ENCODE results near the gene DEFB131B. TPM values are rescaled to one million over a fixed set of nuclear protein-coding genes. Genes with fewer than 3 reads are reported as not detected.

DEFB131B gene
- total RNA-seq, 2 donors from 2014 or later = not detected

GRCh38 chr11:71917646-71918140 lies 39.4 kb downstream of the DEFB131B start:
- peaks cover 23% of the 10 kb centered on the region for H3K4me1 Mint-ChIP-seq (ENCODE audit: low read depth)
- H3K4me3 Mint-ChIP-seq = no peak overlapping the region
- peaks cover 12 to 35% of the 10 kb centered on the region in 2 donors for H3K36me3 Mint-ChIP-seq (ENCODE audit: insufficient read depth in 2 of 2)
- H3K27me3 Mint-ChIP-seq (ENCODE audit: low read depth) = no peaks in the 10 kb centered on the region
- H3K27ac Mint-ChIP-seq = no peak overlapping the region
- no peak for ATAC-seq (replicated peaks in 1 of 2)
- DNase-seq = no peak
- no peaks in the 10 kb centered on the region for H3K9me3 Mint-ChIP-seq

- Mint-ChIP-seq H3K9me3 (no peaks in the 10 kb centered on the region), H3K4me1 (ENCODE audit: low read depth) (peaks cover 46% of the 10 kb centered on the region), H3K36me3 (ENCODE audit: insufficient read depth in 2 of 2) (peaks cover 11 to 14% of the 10 kb centered on the region in 2 donors), H3K27ac (peak within 1 kb of the TSS; percentile 100), H3K4me3 (peak within 1 kb of the TSS; percentile 99), H3K27me3 (ENCODE audit: low read depth) (no peaks in the 10 kb centered on the region)
- DNase-seq (peak; percentile 70 to 85), ATAC-seq (replicated peaks in 1 of 2) (peak; percentile 83 to 84)
Measured at GRCh38 chr11:71927820-71928736, 49.8 kb downstream of the DEFB131B start, which contains the start of gene XNDC1N. TSS of gene XNDC1N (minus strand) at chr11:71928594. CDS start at chr11:71923353, 5,241 bp downstream.

- peak within 1 kb of the TSS; percentile 100 for H3K27ac Mint-ChIP-seq
- ATAC-seq (replicated peaks in 1 of 2) = peak; percentile 92
- no peaks in the 10 kb centered on the region for H3K27me3 Mint-ChIP-seq (ENCODE audit: low read depth)
- H3K9me3 Mint-ChIP-seq = no peaks in the 10 kb centered on the region
- DNase-seq = peak; percentile 98 to 99
- peaks cover 11 to 14% of the 10 kb centered on the region in 2 donors for H3K36me3 Mint-ChIP-seq (ENCODE audit: insufficient read depth in 2 of 2)
- peak within 1 kb of the TSS; percentile 99 for H3K4me3 Mint-ChIP-seq
- H3K4me1 Mint-ChIP-seq (ENCODE audit: low read depth) = peaks cover 50% of the 10 kb centered on the region
Measured at GRCh38 chr11:71928737-71929443, 50.6 kb downstream of the DEFB131B start, which contains the start of gene RNF121. TSS of gene RNF121 (plus strand) at chr11:71929046. CDS start at chr11:71929062, 16 bp downstream.

- Mint-ChIP-seq H3K9me3 (no peaks in the 10 kb centered on the region), H3K4me3 (peak overlapping the region; percentile 99), H3K27me3 (ENCODE audit: low read depth) (no peaks in the 10 kb centered on the region), H3K4me1 (ENCODE audit: low read depth) (peaks cover 56% of the 10 kb centered on the region), H3K27ac (peak overlapping the region; percentile 100), H3K36me3 (ENCODE audit: insufficient read depth in 2 of 2) (peaks cover 11 to 14% of the 10 kb centered on the region in 2 donors)
- ATAC-seq (replicated peaks in 1 of 2) = no peak
- no peak for DNase-seq
Measured at GRCh38 chr11:71929491-71929890, 51.2 kb downstream of the DEFB131B start.

- Mint-ChIP-seq H3K36me3 (ENCODE audit: insufficient read depth in 2 of 2) (peaks cover 7 to 10% of the 10 kb centered on the region in 2 donors), H3K9me3 (no peaks in the 10 kb centered on the region)
- no peak for DNase-seq
Measured at GRCh38 chr11:71930556-71931244, 52.4 kb downstream of the DEFB131B start.

GRCh38 chr11:71931245-71931602 lies 53.0 kb downstream of the DEFB131B start:
- peaks cover 60% of the 10 kb centered on the region for H3K4me1 Mint-ChIP-seq (ENCODE audit: low read depth)
- H3K27me3 Mint-ChIP-seq (ENCODE audit: low read depth) = no peaks in the 10 kb centered on the region
- no peak for DNase-seq
- peak overlapping the region; percentile 100 for H3K27ac Mint-ChIP-seq
- no peaks in the 10 kb centered on the region for H3K9me3 Mint-ChIP-seq
- peak overlapping the region; percentile 99 for H3K4me3 Mint-ChIP-seq
- peaks cover 6 to 9% of the 10 kb centered on the region in 2 donors for H3K36me3 Mint-ChIP-seq (ENCODE audit: insufficient read depth in 2 of 2)
- ATAC-seq (replicated peaks in 1 of 2) = no peak

More at GRCh38 chr11:71930556-71931244, 52.4 kb downstream of the DEFB131B start:
- H3K27ac Mint-ChIP-seq = peak overlapping the region; percentile 100
- ATAC-seq (replicated peaks in 1 of 2) = no peak
- H3K27me3 Mint-ChIP-seq (ENCODE audit: low read depth) = no peaks in the 10 kb centered on the region
- H3K4me1 Mint-ChIP-seq (ENCODE audit: low read depth) = peaks cover 60% of the 10 kb centered on the region
- H3K4me3 Mint-ChIP-seq = peak overlapping the region; percentile 99

GRCh38 chr11:71933141-71933933 lies 55.1 kb downstream of the DEFB131B start:
- Mint-ChIP-seq H3K27ac (peak overlapping the region; percentile 55), H3K36me3 (ENCODE audit: insufficient read depth in 2 of 2) (peaks cover 4 to 7% of the 10 kb centered on the region in 2 donors), H3K9me3 (no peaks in the 10 kb centered on the region), H3K27me3 (ENCODE audit: low read depth) (no peaks in the 10 kb centered on the region), H3K4me3 (peak overlapping the region in 1 of 2 donors; percentile 29), H3K4me1 (ENCODE audit: low read depth) (peaks cover 51% of the 10 kb centered on the region)
- DNase-seq = no peak
- no peak for ATAC-seq (replicated peaks in 1 of 2)

Other genes with a start within 250 kb of the DEFB131B start
- gene DEFB108B, start 45.3 kb upstream of the DEFB131B start, total RNA-seq = not detected
- gene XNDC1N, start 50.1 kb downstream of the DEFB131B start, total RNA-seq = 10 to 100 TPM; 21.7 to 30.1 TPM
- 10 to 100 TPM; 42.0 to 47.6 TPM for gene RNF121, start 50.6 kb downstream of the DEFB131B start, total RNA-seq
- 10 to 100 TPM; 16.7 to 19.0 TPM for gene IL18BP, start 120.5 kb downstream of the DEFB131B start, total RNA-seq
- 100 to 1,000 TPM; 156 to 163 TPM for gene NUMA1, start 202.1 kb downstream of the DEFB131B start, total RNA-seq
- gene LRRC51, start 202.4 kb downstream of the DEFB131B start, total RNA-seq = 1 to 10 TPM; 4.6 to 6.3 TPM
- gene LAMTOR1, start 224.8 kb downstream of the DEFB131B start, total RNA-seq = 10 to 100 TPM; 43.7 to 49.9 TPM
- not detected for gene TOMT, start 227.5 kb downstream of the DEFB131B start, total RNA-seq
- 10 to 100 TPM; 63.8 to 79.8 TPM for gene ANAPC15, start 234.2 kb downstream of the DEFB131B start, total RNA-seq

Data from activated T-cell treated with anti-CD3 and anti-CD28 coated beads, Interleukin-2, amount 50 U/mL, for 72 hours (primary cell).